HG02938 (cell line): ENCODE data around the gene ADRA2B.
"Not testable (repeated sequence)": the region's sequence is repeated elsewhere in the genome, so short reads cannot be mapped to it uniquely, and the experiment has no call there.

Experiments used
- ATAC-seq: cut with Tn5 transposase; IDR thresholded peaks from one replicate; pipeline ENCODE4 v1.9.1; 2021; ENCODE audit warnings: mild to moderate bottlenecking, moderate library complexity; ENCODE audit not compliant: unreplicated experiment

ADRA2B gene

GRCh38 chr2:96071977-96072491 lies 44.3 kb downstream of the ADRA2B start:
- ATAC-seq: not testable (repeated sequence)

GRCh38 chr2:96071087-96071976 lies 45.0 kb downstream of the ADRA2B start:
- ATAC-seq: not testable (repeated sequence)

DNA sequence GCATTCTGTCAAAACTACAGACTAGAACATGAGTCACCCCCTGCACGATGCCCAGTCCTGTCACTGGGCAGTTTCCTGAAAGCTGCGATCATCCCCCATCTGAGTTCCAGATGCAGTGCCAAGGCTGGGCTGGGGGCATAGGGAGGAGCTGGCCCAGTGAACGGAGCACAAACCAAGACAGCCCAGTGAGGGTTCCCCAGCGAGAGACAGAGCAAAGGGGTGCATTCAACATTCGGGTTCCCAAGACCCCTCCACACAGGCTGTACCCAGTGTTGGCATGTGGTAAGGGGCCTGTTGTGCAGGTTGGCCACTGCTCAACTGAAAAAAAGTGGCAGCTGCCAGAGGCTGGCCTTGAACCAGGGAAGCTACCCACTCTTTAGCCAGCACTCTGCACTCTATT lies 46.0 kb downstream of the ADRA2B start:
- not testable (repeated sequence) for ATAC-seq

DNA sequence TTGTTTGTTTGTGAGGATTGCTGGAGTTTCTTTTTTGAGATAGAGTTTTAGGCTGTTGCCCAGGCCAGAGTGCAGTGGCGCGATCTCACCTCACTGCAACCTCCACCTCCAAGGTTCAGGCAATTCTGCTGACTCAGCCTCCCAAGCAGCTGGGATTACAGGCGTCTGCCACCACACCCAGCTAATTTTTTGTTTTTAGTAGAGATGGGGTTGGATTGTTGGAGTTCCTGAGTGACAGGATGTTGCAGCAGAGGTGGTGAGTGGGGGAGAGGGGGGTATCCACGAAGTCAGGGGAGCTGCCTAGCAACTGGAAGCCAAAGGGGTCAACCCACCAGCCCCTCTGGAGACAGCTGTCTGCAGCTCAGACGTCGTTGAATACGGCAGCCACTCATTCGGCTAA lies 46.5 kb downstream of the ADRA2B start:
- ATAC-seq: not testable (repeated sequence)

- ATAC-seq: not testable (repeated sequence)
Measured at GRCh38 chr2:96067902-96068581, 48.3 kb downstream of the ADRA2B start.

- not testable (repeated sequence) for ATAC-seq
Measured at GRCh38 chr2:96067098-96067660, 49.2 kb downstream of the ADRA2B start.

DNA sequence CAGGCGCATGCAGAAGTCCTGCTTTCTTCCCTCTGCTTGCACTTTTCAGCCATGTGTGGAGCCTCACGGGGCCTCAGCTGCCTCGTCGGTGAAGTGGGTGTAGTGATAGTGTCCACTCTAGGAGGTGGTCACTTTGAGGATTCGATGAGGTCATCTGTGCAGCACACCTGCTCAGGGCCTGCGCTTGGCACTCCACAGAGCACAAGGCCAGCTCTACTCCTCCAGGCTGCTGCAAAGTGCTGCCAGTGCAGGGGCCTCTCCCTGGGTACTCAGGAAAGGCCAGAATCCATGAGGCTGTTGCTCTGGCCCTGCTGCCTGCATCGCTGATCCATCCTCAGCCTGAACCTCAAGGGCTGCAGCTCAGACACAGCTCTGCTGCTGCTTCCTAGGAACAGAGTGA lies 49.9 kb downstream of the ADRA2B start:
- not testable (repeated sequence) for ATAC-seq

GRCh38 chr2:96065954-96066353 lies 50.4 kb downstream of the ADRA2B start:
- ATAC-seq: not testable (repeated sequence)

- no peak for ATAC-seq
Measured at GRCh38 chr2:96065381-96065930, 50.9 kb downstream of the ADRA2B start.

DNA sequence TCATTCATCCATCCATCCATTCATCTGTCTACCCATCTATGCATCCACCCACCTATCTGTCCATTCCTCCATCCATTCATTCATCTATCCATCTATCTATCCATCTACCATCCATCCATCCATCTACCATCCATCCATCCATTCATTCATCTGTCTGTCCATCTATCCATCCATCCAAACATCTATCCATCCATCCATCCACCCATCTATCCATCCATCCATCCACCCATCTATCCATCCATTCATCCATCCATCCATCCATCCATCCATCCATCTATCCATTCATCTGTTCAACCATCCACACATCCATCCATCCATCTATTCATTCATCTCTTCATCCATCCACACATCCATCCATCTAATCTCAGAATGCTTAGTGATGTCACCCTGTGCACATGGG lies 51.6 kb downstream of the ADRA2B start:
- ATAC-seq: not testable (repeated sequence)

DNA sequence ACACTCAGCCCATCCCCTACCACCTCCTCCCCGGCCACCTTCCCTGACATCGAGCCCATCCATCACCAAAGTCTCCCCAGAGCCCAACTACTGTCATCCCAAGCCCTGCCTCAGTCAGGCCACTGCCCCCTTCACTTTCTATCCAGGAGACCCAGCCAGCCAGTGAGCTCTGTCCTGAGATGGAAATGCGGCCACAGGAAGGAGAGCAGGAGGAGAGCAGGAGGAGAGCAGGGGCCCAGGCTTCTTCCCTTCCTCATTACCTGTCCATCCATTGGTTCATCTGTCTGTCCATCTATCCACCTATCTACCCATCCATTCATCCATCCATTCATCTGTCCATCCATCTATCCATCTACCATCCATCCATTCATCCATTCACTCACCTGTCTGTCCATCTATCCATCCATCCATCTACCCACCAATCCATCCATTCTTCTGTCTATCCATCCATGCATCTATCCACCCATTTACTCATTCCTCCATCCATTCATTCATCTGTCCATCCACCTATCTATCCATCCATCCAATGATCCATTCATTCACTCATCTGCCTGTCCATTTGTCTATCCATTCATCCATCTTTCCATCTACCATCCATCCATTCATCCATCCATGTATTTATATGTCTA lies 52.2 kb downstream of the ADRA2B start:
- not testable (repeated sequence) for ATAC-seq

DNA sequence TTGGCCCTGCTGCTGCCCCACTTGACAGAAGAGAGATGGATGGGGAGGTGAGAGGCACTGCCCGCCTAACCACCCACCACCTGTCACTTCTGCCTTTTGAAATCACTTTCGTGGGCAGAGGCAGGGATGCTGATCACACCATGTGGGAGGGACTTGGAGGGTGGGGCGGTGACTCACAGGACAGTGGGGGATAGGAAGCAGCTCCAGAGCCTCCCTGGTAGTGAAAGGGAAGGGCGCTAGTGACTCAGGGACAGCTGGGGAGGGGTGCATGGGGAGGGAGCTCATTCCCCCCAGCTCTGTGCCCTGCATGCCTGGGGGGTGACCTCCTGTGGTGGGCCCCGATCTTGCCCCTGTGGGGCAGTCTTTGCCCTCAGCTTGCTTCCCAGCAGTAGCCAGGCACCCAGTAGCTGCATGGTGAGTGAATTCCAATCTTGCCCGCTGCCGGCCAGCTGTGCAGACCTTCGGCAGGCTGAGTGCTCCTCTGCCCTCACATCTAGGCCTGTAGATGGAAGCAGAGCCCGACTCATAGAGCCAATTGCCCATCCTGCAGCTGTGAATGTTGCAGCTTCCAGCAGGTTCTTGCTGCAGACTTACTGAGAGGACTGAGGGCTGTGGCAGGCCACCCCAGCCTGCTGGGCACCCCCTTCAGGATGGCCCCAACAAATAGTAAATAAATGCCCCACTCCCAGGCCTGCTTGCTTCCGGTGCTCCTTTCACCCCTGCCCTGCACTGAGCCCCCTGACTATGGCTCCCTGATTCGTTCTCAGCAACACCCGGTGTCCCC lies 53.1 kb downstream of the ADRA2B start:
- not testable (repeated sequence) for ATAC-seq
